HG02571 (cell line): ENCODE results near the gene GSC2.
"Not testable (repeated sequence)": the region's sequence is repeated elsewhere in the genome, so short reads cannot be mapped to it uniquely, and the experiment has no call there.

ENCODE experiments used
- ATAC-seq: cut with Tn5 transposase; IDR thresholded peaks from one replicate; pipeline ENCODE4 v1.9.1; 2021; ENCODE audit warnings: mild to moderate bottlenecking, moderate library complexity; ENCODE audit not compliant: unreplicated experiment

The GSC2 gene

GRCh38 chr22:19156109-19156508 is 6.0 kb upstream of the GSC2 start:
- ATAC-seq: not testable (repeated sequence)

DNA sequence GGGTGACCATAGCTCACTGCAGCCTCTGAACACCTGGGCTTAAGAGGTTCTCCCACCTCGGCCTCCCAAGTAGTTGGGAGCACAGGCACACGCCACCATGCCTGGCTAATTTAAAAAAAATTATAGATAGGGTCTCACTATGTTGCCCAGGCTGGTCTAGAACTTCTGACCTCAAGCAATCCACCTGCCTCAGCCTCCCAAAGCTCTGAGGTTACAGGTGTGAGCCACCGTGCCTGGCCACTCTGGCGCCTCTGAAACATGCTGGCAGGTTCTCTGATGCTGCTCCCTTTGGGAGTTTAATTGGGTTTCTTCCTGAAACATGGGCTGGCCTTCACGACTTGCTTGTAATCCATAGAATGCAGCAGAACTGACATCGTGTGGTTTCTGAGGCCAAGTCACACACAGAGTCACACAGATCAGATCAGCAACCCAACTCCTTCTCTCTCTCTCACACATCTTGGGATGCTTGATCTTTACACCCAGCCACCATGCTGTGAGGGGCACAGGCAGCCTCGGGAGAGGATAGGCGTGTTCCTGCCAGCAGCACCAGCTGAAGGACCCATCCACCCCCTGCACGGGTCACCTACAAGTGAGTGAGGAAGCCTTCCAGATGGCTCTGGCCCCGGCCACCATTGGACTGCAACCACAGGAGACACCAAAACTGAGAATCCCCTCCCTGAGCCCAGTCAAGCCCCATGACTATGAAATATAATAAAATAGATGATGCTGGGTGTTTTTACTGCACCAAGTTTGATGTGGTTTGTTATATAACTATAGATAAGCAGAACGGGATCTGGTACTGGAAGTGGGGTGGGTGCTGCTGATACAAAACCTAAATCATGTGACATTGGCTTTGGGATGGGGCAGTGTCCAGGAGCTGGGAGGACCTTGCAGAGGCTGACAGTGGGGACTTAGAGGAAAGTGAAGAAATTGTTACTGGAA is 3.1 kb upstream of the GSC2 start:
- ATAC-seq: no peak

DNA sequence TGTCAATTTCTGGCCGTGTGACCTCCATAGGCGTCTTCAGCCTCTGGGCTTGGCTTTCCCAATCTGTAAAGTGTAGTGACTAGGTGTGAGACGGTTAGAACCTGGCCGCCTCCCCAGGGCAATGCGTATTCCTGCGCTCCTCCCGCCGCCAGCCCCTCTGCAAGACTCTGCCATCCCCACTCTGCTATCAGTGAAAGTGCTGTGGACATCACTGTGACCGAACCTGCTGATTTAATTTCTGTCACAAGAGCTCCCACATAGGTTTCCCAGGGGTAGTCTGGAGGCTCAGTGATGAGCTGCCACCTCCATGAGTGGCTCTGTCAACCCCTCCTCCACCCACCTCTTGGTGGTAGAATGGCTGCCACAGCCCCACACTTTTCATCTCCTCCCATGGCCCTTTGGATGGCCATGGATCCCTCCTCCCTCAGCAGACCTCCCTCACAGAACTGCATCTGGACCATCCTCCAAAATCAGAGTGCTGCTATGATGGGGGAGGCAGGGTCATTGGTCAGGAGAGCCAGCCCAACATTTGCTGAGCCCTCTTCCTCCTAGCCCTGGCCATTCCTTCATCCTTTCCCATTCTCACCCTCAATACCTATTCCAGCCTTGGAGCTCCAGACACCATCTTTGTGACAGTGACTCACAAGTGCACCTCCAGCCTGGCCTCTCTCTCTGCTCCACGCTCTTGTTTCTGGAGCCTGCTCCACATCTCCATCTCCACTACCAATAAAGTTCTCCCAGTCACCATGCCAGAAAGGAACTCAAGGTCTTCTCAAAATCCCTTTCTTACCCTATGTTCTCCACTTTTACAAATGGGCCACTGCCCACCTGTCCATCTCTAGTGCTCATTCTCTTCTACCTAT is 1.5 kb upstream of the GSC2 start:
- ATAC-seq: no peak

DNA sequence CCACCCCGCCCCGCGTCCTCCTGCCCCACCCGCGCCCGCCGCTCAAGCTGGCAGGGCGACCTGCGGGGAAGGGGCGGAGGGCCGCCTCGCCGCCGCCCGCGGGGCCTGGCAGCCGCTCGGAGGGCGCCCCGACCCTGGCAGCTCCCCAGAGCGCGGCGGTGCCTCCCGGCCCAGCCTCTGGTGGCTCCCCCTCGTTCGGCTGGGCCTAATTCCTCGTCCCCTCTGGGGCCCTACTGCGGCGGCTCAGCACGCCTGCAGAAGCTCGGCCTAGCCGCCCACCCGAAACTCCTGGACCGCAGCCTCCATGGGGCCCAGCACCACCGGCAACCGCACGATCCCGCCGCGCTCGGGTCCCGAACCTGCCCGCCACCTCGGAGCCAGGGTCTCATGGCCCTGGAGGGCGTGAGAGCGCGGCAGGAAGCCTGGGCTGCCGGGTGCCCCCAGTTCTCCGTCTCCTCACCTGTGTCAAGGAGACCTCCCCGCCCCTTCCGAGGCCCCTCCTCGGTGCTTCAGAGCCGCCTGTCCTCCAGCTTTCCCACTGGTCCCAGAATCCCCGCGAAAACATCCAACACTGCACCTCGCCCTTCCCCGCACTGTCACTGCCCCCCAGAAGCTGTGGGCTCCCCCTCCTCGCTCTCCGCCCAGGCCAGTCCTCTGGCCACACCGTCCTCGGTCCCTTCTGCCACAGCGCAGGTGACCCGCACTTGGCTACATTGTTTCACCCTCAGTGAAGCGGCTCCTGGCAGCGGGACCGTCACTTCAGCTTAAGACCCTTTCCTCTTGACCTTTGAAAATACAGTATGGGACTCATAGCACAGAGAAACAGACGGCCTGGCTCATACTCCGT is 613 bp upstream of the GSC2 start:
- no peak for ATAC-seq

DNA sequence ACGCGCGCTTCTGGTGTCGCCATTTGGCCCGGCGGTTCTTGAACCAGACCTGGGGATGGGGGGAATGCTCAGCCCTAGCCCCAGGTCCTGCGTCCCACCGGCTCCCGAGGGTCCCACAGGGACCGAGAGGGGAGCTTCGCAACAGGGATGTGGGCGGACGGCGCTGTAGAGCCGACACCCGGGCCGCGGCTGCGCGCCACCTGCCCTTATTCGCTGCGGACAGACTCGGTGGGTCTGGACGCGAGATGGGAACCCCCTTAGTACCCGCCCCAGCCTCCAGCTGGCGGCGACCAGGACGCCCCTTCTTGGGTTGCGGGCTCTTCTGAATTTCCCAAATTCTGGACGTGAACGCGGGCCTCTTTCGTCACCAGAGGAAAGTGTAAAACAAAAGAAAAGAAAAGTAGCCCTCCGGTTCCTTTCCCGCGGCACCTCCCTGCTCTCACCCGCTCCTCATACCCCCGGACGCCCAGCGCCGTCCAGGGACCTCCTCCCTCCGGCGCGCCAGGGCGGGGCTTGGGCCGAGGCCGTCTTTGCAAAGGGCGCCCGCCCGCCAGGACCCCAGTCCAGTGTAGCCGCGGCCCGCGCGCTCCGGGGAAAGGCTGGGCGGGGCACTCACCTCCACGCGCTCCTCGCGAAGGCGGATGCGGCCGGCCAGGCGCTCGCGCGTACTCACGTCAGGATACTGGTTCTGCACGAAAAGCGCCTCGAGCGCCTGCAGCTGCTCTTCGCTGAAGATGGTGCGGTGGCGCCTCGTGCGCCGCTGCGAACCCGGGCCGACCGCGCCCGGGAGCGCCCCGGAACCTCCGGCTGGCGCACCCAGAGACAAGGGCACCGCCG is 827 bp downstream of the GSC2 start:
- ATAC-seq: no peak

DNA sequence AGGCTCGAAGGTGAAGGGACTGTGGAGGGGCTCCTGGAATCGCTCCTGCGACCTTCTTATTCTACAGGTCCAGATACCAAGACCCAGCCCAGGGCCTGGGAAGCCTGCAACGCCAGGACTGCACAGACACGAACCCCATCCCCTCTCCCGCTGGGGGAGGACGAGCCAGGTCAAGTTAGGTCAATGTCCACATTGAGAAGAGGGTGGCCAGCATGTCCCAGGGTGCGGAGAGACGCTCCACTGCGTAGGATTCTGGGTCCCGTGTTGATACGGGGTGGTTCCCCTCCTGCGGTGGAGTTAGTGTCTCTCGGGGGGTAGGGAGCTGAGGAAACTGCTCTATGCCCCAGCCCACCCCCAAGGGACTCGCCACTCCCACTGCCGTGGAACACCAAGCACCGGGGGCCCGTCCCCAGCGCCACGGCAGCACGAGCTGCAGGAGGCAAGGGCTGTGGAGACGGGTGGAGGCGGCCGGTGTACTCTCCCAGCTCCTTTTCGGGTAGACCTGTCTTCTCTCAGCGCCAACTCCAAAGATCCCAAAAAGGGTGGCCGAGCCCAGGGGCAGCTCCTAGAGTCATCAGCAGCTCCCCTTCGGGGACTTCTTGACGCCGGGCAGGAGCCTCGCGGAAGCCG is 1.6 kb downstream of the GSC2 start:
- ATAC-seq: no peak

GRCh38 chr22:19147195-19147780 is 2.8 kb downstream of the GSC2 start:
- ATAC-seq: no peak

GRCh38 chr22:19146215-19146968 is 3.7 kb downstream of the GSC2 start:
- ATAC-seq: no peak

DNA sequence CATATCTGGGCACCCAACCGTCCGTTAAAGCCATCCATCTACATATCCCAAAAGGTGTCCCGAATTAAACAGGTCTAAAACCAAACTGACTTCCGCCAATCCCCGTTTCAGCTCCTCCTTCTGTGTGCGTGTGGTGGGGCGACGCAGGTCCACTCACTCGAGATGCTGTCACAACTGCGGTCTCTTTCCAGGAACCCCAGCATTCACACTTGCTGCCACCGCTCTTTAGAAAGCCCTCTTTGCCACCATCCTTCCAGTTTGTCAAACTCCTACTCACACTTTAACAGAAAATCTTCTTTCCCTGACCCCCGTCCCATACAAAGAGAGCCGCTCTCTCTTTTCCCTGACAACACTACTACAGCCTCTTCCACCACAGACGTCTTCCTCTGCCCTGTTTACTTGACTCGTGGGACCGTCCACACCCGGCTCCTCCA is 6.1 kb downstream of the GSC2 start:
- no peak for ATAC-seq

DNA sequence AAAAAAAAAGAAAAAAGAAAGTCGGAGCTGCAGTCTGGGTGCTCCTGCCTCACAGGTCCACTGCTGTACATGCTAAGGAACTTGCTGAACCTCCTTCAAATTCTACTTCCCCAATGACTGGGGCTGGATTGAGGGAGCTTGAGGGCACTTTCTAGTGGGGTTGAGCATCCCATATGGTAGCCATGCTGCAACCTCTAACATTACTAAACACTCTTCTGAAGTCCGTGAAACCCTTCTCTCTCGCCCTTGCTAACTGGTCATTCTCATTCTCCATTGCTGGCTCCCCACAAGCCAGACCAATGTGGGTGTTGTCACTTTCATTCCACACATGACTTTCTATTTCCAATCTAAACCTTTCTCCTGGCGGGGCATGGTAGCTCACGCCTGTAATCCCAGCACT is 6.9 kb downstream of the GSC2 start:
- ATAC-seq: no peak

DNA sequence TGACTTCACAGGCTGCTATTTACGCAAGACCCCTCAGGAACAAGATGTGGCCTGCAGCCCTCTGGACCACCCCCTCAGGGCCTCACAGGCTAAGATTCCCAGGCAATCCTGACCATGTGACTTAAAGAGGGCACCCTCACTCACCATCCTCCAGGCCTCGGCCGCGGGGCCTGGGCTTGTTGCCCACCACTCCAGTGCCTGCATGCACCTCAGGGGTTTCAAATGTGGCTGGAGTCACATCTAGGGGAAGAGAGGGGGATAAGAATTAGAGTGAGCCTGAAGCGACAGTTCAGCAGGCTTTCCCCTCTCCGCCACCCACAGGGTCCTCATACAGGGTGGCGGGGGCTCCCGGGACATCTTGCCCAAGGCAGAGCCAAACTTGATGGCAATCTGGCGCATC is 7.7 kb downstream of the GSC2 start:
- ATAC-seq: no peak

DNA sequence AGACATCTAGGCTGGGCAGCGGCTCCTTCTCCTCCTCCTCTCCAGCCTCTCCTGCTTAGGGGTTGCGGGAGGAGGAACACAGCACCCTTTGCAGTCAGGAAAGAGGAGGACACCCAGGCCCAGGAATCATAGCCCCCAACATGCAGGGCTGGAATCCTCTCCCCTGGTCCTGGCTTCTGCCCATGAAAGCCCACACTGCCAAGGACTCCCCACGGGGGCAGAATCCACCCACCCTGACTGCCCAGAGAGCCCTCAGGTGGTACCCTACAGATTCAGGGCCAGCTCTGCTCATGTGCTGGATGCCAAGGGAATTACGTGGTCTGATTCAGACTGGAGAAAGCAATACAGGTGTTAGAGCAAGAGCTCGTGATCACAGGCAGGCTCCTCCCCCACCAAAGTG is 10.1 kb downstream of the GSC2 start:
- no peak for ATAC-seq

DNA sequence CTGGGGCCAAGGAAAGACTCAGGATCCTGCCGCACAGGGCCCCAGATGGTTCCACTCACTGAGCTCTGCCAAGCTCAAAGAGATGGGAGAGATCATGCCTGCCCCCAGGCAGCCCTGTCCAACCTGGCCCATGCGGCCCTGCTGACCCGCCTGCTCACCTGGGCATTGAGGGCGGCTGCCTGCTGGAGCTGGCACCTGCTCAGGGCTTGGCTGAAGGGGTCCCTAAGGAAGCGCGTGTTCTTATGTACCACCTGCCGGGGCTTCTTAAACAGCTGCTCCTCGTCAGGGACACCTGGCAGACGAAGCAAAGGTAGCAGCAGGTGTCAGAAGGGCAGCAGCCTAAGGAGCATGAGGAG is 11.1 kb downstream of the GSC2 start:
- no peak for ATAC-seq

GRCh38 chr22:19138217-19139000 is 11.7 kb downstream of the GSC2 start:
- ATAC-seq: no peak

DNA sequence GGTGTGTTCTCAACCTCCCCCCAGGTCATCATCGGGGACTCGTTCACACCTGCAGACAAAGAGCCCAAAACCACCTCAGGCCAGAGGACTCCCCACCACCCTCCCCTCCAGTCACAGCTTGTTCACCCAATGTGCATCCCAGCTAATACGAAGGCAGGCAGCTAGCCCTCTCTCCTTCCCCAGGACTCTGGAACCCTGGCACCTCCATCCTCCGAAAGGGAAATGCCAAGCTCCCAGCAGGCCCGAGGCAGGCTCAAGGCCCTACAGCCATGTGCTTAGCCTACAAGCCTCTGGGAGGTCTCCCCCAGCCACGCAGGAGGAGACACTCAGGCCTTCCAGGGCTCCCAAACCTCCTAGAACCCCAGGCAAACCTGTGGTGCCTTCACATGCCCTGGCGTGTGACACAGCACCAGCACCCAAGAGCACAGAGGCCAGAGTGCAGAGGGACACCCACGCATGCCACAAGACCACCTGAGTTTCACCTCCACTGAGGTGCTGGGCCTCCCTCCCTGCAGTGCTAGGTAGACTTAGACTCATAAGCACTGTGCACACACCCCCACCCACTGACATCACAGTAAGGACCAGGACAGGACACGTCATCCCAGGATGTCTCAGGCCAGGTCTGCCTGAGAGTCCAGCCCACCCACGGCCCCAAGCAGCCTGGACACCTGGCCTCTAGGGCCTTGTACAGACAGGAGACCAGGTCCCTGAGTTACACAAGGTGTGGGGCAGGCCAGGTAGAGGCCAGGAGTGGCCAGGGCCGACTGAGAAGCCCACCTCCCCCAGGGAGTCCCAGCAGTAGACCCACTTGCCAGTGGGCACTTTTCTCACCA is 12.5 kb downstream of the GSC2 start:
- ATAC-seq: no peak

DNA sequence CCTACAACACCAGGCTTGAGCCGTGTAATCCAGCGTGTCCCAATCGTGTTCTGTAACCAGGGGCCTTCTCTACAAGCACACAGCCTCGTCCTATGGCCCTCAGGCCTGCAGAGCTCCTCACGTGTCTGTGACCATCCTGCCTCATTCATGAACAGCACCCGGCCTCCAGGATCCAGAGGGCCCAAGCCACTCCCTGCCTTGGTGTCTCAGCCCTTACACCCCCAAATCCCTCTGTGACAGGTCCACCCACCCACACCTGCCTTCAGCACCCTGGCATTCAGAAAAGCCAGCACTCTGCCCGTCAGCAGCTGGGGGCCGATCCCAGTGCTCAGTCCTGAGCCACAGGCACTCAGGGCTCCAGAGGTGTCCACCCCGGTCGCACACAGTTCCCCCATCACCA is 13.2 kb downstream of the GSC2 start:
- ATAC-seq: no peak

- no peak for ATAC-seq
These were observed 15.2 kb downstream of the GSC2 start for GRCh38 chr22:19134874-19135273.
